Erythroblast (primary cell): ENCODE measurements around the gene HNRNPUL1.

ENCODE experiments used
- GATA1 ChIP-seq: IDR thresholded peaks from 2 replicates; pipeline ENCODE4 v1.6.1; 2011; ENCODE audit warnings: low read depth, mild to moderate bottlenecking, control low read depth, low read length, moderate library complexity
- POLR2A ChIP-seq: IDR thresholded peaks from 2 replicates; pipeline ENCODE4 v1.6.1; 2011; ENCODE audit warnings: mild to moderate bottlenecking, low read length

GRCh38 chr19:41334793-41335192 is 70.6 kb downstream of the HNRNPUL1 start:
- TF ChIP-seq POLR2A (no peak), GATA1 (no peak)
